Activated CD4-positive, alpha-beta memory T cell treated with anti-CD3 and anti-CD28 coated beads, Interleukin-2, amount 10 ng/mL, durations not matched to agents 7 days and 5 days (primary cell): ENCODE results near the gene ZNF662. TPM values are rescaled to one million over a fixed set of nuclear protein-coding genes. Genes with fewer than 3 reads are reported as not detected.

ENCODE experiments used
- CTCF ChIA-PET: fragments of 350-600 bp; sonication (Branson Sonifier 250); formaldehyde crosslinking; loops from one replicate; lab custom pipeline; 2021; ENCODE audit warnings: antibody characterized with exemption, inconsistent platforms; lab: Charles Lee
- POLR2A ChIA-PET: fragments of 350-600 bp; sonication (Branson Sonifier 250); formaldehyde crosslinking; loops from one replicate; lab custom pipeline; 2021; ENCODE audit warnings: antibody characterized with exemption; lab: Charles Lee
- DNase-seq: peaks from one replicate; pipeline ENCODE4 v3.0.0-alpha.2; 2020
- H3K27ac Mint-ChIP-seq: one replicate; pipeline ENCODE4 v1.8.0; 2021; ENCODE audit warnings: mild to moderate bottlenecking, mixed read lengths
- H3K27me3 Mint-ChIP-seq: one replicate; pipeline ENCODE4 v1.8.0; 2021; ENCODE audit warnings: mixed read lengths
- H3K36me3 Mint-ChIP-seq: one replicate; pipeline ENCODE4 v1.8.0; 2021; ENCODE audit warnings: low read depth, mixed read lengths
- H3K4me1 Mint-ChIP-seq: one replicate; pipeline ENCODE4 v1.8.0; 2021; ENCODE audit warnings: mixed read lengths
- H3K4me3 Mint-ChIP-seq: one replicate; pipeline ENCODE4 v1.8.0; 2021; ENCODE audit warnings: mild to moderate bottlenecking, mixed read lengths
- H3K9me3 Mint-ChIP-seq: one replicate; pipeline ENCODE4 v1.8.0; 2021; ENCODE audit warnings: mixed read lengths
- total RNA-seq, 2 experiments: library from RNA; stranded (reverse); gene quantifications; one replicate each; pipeline ENCODE4 v1.2.3, GENCODE V29; 2021

ZNF662 gene
- total RNA-seq, 2 experiments from 2014 or later = 0.10 to 0.40 TPM

- POLR2A ChIA-PET = no interaction called here
- no peak for DNase-seq
- CTCF ChIA-PET = no interaction called here
Observed at GRCh38 chr3:42894698-42895579, 11.0 kb upstream of the ZNF662 start.

GRCh38 chr3:42895580-42895868 is 10.4 kb upstream of the ZNF662 start:
- Mint-ChIP-seq H3K4me1 (peaks cover 32% of the 10 kb centered on the region), H3K4me3 (no peak overlapping the region), H3K9me3 (peaks cover 15% of the 10 kb centered on the region), H3K27ac (no peak overlapping the region), H3K27me3 (peaks cover 3% of the 10 kb centered on the region), H3K36me3 (peaks cover under 1% of the 10 kb centered on the region)
- no peak for DNase-seq
- ChIA-PET CTCF (no interaction called here), POLR2A (no interaction called here)

More at GRCh38 chr3:42894698-42895579, 11.0 kb upstream of the ZNF662 start:
- H3K4me1 Mint-ChIP-seq = peaks cover 30% of the 10 kb centered on the region
- H3K27me3 Mint-ChIP-seq = peaks cover 3% of the 10 kb centered on the region
- H3K4me3 Mint-ChIP-seq = no peak overlapping the region
- peak overlapping the region; percentile 8 for H3K27ac Mint-ChIP-seq
- no peaks in the 10 kb centered on the region for H3K36me3 Mint-ChIP-seq
- H3K9me3 Mint-ChIP-seq = peaks cover 14% of the 10 kb centered on the region

DNA sequence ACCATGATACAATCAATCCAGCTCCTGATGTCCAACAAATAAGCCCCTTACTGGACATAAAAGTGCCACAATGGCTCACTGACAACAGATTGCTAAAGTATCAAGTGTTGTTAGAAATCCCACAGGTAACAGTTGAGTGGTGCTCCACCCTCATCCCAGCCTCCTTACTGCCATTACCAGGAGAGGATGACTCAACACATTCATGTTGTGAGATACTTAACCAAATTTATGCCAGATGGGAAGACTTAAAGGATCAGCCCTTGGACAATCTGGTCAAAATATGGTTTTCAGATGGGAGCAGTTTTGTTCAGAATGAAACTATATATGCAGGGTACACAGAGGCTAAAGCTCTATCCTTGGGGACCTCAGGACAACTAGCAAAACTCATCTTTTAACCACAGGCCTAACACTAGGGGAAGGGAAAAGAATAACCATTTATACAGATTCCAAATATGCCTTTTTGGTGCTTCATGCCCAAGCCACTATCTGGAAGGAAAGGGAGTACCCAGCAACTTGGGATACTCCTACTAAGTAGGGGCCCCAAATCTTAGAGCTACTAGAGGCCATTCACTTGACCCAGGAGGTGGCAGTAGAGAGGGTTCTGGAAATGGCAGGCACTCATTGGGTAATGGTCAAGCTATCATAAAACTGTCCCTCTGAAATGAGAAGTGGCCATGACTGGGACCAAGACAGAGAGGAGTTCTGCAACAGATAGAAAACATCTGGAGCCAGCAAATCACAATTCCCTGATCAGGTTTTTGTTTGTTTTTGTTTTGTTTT is 6.9 kb upstream of the ZNF662 start:
- Mint-ChIP-seq H3K4me1 (peaks cover 48% of the 10 kb centered on the region), H3K27me3 (peaks cover 6% of the 10 kb centered on the region), H3K9me3 (peaks cover 27% of the 10 kb centered on the region), H3K27ac (no peak overlapping the region), H3K36me3 (peaks cover 17% of the 10 kb centered on the region), H3K4me3 (no peak overlapping the region)
- DNase-seq = no peak
- ChIA-PET CTCF (interaction anchor here (1.3 kb wide), 1 partner anchor 67 kb away, joined by 3 read pairs; no protein-coding TSS in a partner anchor), POLR2A (no interaction called here)

GRCh38 chr3:42900226-42901072 is 5.5 kb upstream of the ZNF662 start:
- CTCF ChIA-PET = no interaction called here

GRCh38 chr3:42901073-42901415 is 4.9 kb upstream of the ZNF662 start:
- peaks cover 36% of the 10 kb centered on the region for H3K4me1 Mint-ChIP-seq
- peak; percentile 29 for DNase-seq
- CTCF ChIA-PET = no interaction called here

More at GRCh38 chr3:42900226-42901072, 5.5 kb upstream of the ZNF662 start:
- Mint-ChIP-seq H3K27me3 (peaks cover 16% of the 10 kb centered on the region), H3K9me3 (peaks cover 40% of the 10 kb centered on the region), H3K27ac (peak overlapping the region; percentile 12), H3K4me3 (no peak overlapping the region), H3K36me3 (peaks cover 30% of the 10 kb centered on the region), H3K4me1 (peaks cover 39% of the 10 kb centered on the region)
- POLR2A ChIA-PET = interaction anchor here (1.5 kb wide), 1 partner anchor 17 kb away, joined by 3 read pairs; no protein-coding TSS in a partner anchor
- DNase-seq = no peak

GRCh38 chr3:42902257-42902656 is 3.7 kb upstream of the ZNF662 start:
- H3K27me3 Mint-ChIP-seq = peaks cover 31% of the 10 kb centered on the region
- DNase-seq = no peak
- H3K4me1 Mint-ChIP-seq = peaks cover 36% of the 10 kb centered on the region
- ChIA-PET CTCF (no interaction called here), POLR2A (interaction anchor here (1.5 to 1.8 kb wide), 2 partner anchors 15 to 21 kb away, joined by 3 to 4 read pairs; no protein-coding TSS in a partner anchor)
- H3K9me3 Mint-ChIP-seq = peaks cover 48% of the 10 kb centered on the region
- H3K27ac Mint-ChIP-seq = no peak overlapping the region
- no peak overlapping the region for H3K4me3 Mint-ChIP-seq
- peaks cover 43% of the 10 kb centered on the region for H3K36me3 Mint-ChIP-seq

More at GRCh38 chr3:42901073-42901415, 4.9 kb upstream of the ZNF662 start:
- no peak overlapping the region for H3K4me3 Mint-ChIP-seq
- H3K36me3 Mint-ChIP-seq = peaks cover 35% of the 10 kb centered on the region
- POLR2A ChIA-PET = interaction anchor here (1.5 to 1.8 kb wide), 2 partner anchors 16 to 20 kb away, joined by 3 to 4 read pairs; no protein-coding TSS in a partner anchor
- peaks cover 44% of the 10 kb centered on the region for H3K9me3 Mint-ChIP-seq
- peaks cover 21% of the 10 kb centered on the region for H3K27me3 Mint-ChIP-seq
- peak overlapping the region; percentile 12 for H3K27ac Mint-ChIP-seq

DNA sequence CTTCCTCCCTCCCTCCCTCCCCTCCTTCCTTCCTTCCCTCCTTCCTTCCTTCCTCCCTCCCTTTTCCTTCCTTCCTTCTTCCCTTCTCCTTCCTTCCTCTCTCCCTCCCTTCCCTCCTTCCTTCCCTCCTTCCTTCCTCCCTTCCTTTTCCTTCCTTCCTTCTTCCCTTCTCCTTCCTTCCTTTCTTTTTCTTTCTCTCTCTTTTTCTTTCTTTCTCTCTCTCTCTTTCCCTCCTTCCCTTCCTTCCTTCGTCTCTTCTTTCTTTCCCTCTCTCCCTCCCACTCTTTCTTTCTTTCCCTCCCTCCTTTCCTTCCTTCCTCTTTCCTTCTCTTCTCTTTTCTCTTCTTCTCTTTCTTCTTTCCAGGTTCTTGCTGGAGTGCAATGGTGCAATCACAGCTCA is 1.9 kb upstream of the ZNF662 start:
- H3K9me3 Mint-ChIP-seq = peaks cover 46% of the 10 kb centered on the region
- peaks cover 39% of the 10 kb centered on the region for H3K27me3 Mint-ChIP-seq
- no peak overlapping the region for H3K27ac Mint-ChIP-seq
- peaks cover 36% of the 10 kb centered on the region for H3K4me1 Mint-ChIP-seq
- CTCF ChIA-PET = no interaction called here
- no peak for DNase-seq
- H3K4me3 Mint-ChIP-seq = no peak overlapping the region
- POLR2A ChIA-PET = no interaction called here
- H3K36me3 Mint-ChIP-seq = peaks cover 47% of the 10 kb centered on the region

GRCh38 chr3:42905740-42906069 is 237 bp upstream of the ZNF662 start:
- ChIA-PET POLR2A (no interaction called here), CTCF (no interaction called here)
- Mint-ChIP-seq H3K4me3 (no peak overlapping the region), H3K9me3 (peaks cover 46% of the 10 kb centered on the region), H3K27me3 (peaks cover 39% of the 10 kb centered on the region), H3K27ac (no peak overlapping the region), H3K4me1 (peaks cover 25% of the 10 kb centered on the region), H3K36me3 (peaks cover 45% of the 10 kb centered on the region)
- DNase-seq = no peak

DNA sequence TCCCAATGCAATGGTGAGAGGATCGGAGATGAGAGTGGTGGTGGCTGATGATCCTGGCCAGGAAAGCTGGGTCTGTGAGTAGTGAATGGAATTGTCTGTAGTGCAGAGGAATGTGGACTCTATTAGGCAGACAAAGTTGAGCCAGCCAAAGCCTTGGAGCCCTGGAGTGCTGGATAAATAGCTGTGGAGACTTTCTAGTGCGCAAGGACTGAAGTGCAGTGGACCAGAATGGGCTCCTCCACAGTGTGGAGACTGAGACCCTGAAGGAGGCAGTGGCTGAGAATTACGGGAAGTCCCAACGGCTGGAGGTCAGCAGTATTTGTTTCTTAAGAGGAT is 874 bp downstream of the ZNF662 start:
- CTCF ChIA-PET = no interaction called here
- peaks cover 44% of the 10 kb centered on the region for H3K36me3 Mint-ChIP-seq
- DNase-seq = no peak
- H3K4me3 Mint-ChIP-seq = no peak overlapping the region
- POLR2A ChIA-PET = no interaction called here
- peaks cover 14% of the 10 kb centered on the region for H3K4me1 Mint-ChIP-seq
- H3K9me3 Mint-ChIP-seq = peaks cover 50% of the 10 kb centered on the region
- H3K27me3 Mint-ChIP-seq = peaks cover 39% of the 10 kb centered on the region
- H3K27ac Mint-ChIP-seq = no peak overlapping the region

GRCh38 chr3:42908675-42909074 is 2.7 kb downstream of the ZNF662 start:
- ChIA-PET POLR2A (no interaction called here), CTCF (no interaction called here)
- Mint-ChIP-seq H3K27ac (no peak overlapping the region), H3K36me3 (peaks cover 37% of the 10 kb centered on the region), H3K4me3 (no peak overlapping the region), H3K4me1 (peaks cover 4% of the 10 kb centered on the region), H3K9me3 (peaks cover 46% of the 10 kb centered on the region), H3K27me3 (peaks cover 34% of the 10 kb centered on the region)
- DNase-seq = no peak

- Mint-ChIP-seq H3K4me1 (no peaks in the 10 kb centered on the region), H3K4me3 (no peak overlapping the region), H3K9me3 (peaks cover 51% of the 10 kb centered on the region), H3K36me3 (peaks cover 33% of the 10 kb centered on the region), H3K27ac (no peak overlapping the region), H3K27me3 (peaks cover 15% of the 10 kb centered on the region)
- ChIA-PET POLR2A (no interaction called here), CTCF (interaction anchor here (1.3 kb wide), 1 partner anchor 31 kb away, joined by 3 read pairs; no protein-coding TSS in a partner anchor)
- no peak for DNase-seq
Observed at GRCh38 chr3:42911551-42911950, 5.6 kb downstream of the ZNF662 start.

GRCh38 chr3:42914771-42915515 is 9.0 kb downstream of the ZNF662 start:
- H3K9me3 Mint-ChIP-seq = peaks cover 58% of the 10 kb centered on the region
- ChIA-PET CTCF (no interaction called here), POLR2A (no interaction called here)
- no peaks in the 10 kb centered on the region for H3K4me1 Mint-ChIP-seq
- DNase-seq = no peak
- H3K36me3 Mint-ChIP-seq = peaks cover 29% of the 10 kb centered on the region
- no peak overlapping the region for H3K27ac Mint-ChIP-seq
- H3K27me3 Mint-ChIP-seq = peaks cover 2% of the 10 kb centered on the region
- no peak overlapping the region for H3K4me3 Mint-ChIP-seq
